ENCODE measurements around the gene GLDN.

GLDN gene

GRCh38 chr15:51334011-51334451 lies 7.4 kb upstream of the GLDN start:
- Histone ChIP-seq H3K9ac (ENCODE audit: low read depth, low read length) (no peak overlapping the region), H3K4me1 (ENCODE audit: insufficient read depth, low read length) (no peaks in the 10 kb centered on the region), H3K9me3 (ENCODE audit: control insufficient read depth, insufficient read depth, low read length) (no peaks in the 10 kb centered on the region), H3K36me3 (ENCODE audit: insufficient read depth, low read length) (no peaks in the 10 kb centered on the region)

GRCh38 chr15:51335087-51335486 lies 6.4 kb upstream of the GLDN start:
- no peak overlapping the region for H3K9ac ChIP-seq (ENCODE audit: low read depth, low read length)
- H3K36me3 ChIP-seq (ENCODE audit: insufficient read depth, low read length) = no peaks in the 10 kb centered on the region
- no peaks in the 10 kb centered on the region for H3K9me3 ChIP-seq (ENCODE audit: control insufficient read depth, insufficient read depth, low read length)
- no peaks in the 10 kb centered on the region for H3K4me1 ChIP-seq (ENCODE audit: insufficient read depth, low read length)

GRCh38 chr15:51335538-51336410 lies 5.7 kb upstream of the GLDN start:
- Histone ChIP-seq H3K9me3 (ENCODE audit: control insufficient read depth, insufficient read depth, low read length) (no peaks in the 10 kb centered on the region), H3K9ac (ENCODE audit: low read depth, low read length) (no peak overlapping the region), H3K36me3 (ENCODE audit: insufficient read depth, low read length) (no peaks in the 10 kb centered on the region), H3K4me1 (ENCODE audit: insufficient read depth, low read length) (no peaks in the 10 kb centered on the region)

DNA sequence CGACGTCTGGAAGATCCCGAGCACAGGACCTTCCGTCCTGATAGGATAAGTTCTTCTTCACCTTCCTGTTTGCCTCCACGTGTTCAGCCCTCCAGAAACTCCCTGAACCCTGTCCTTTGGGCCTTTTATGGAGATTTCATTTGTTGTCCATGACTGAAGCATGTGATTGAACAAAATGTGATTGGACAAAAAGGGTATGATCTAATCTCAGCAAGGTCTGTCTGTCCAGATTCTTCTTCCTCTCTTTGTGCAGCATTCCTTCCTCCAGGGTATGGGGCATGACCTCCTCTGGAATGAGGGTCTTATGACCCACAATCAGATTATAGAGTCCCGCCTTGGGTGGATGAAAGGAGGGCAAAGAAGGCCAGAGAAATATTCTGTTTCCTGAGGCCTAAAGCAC lies 3.0 kb upstream of the GLDN start, which contains the start of gene CYP19A1:
TSS of gene CYP19A1 (minus strand) at position 101 of the 400 bp plus-strand sequence. CDS start 95,684 bp downstream, outside the sequence.
- H3K9me3 ChIP-seq (ENCODE audit: control insufficient read depth, insufficient read depth, low read length) = no peaks in the 10 kb centered on the region
- H3K36me3 ChIP-seq (ENCODE audit: insufficient read depth, low read length) = no peaks in the 10 kb centered on the region
- no peak within 1 kb of the TSS for H3K9ac ChIP-seq (ENCODE audit: low read depth, low read length)
- H3K4me1 ChIP-seq (ENCODE audit: insufficient read depth, low read length) = no peaks in the 10 kb centered on the region

DNA sequence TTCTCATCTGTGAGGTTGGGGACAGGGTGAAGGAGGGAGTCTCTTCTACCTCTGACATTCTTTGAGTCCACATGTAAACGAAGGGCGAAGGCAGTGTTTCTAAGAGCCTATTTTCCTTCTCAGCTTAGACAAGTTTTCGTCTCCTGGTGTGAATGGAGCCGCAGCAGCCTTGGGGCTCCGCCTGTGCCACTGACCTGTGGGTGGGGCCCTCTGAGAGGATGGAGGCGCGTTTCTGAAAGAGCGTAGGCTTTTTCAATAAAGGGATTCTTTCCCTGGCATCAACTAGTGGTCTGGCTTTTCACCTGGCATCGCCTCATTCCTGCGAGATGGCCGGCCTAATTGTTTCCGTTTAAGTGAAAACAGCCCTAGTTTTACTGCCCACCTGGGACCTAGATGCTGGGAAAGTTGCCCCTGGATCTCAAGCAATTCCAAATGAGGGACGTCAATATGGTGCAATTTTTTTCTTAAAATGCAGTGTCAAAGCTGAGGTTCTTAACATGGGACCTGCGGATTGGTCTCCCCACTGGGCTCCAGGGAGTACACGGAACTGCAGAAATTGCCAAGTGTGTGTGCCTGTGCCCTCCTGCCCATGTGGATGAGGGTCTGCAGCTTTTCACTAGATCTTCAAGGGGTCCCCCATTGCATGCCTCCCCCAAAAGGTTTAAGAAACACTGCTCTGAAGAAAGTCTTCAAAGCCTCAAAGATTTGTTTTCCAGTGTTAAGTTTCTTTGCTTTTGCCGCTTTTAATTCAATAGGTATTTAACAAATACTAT lies 958 bp downstream of the GLDN start:
- H3K9ac ChIP-seq (ENCODE audit: low read depth, low read length) = peak overlapping the region; percentile 49; the same call in 1 of the 2 replicates

DNA sequence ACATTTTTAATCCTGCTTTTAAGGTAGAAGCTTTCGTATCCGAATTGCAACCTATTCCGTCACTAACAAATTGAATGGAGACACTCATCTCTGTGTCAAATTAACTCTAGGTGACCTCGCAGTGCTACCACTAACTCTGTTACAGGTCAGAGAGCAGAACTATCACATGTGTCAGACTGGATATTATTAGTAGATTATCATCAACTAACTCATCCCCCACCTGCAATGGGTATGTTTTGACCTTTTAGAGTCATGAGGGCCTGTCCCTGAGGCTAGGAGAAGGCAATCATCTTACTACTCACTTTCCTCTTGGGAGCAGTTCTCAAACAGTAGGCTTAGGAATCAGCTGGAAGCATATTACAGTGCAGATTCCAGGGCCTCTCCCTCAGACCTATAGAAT lies 2.0 kb downstream of the GLDN start:
- Histone ChIP-seq H3K9me3 (ENCODE audit: control insufficient read depth, insufficient read depth, low read length) (no peaks in the 10 kb centered on the region), H3K4me1 (ENCODE audit: insufficient read depth, low read length) (no peaks in the 10 kb centered on the region), H3K36me3 (ENCODE audit: insufficient read depth, low read length) (no peaks in the 10 kb centered on the region), H3K9ac (ENCODE audit: low read depth, low read length) (no peak overlapping the region)

More for the DNA sequence above, 958 bp downstream of the GLDN start:
- no peaks in the 10 kb centered on the region for H3K9me3 ChIP-seq (ENCODE audit: control insufficient read depth, insufficient read depth, low read length)
- no peaks in the 10 kb centered on the region for H3K4me1 ChIP-seq (ENCODE audit: insufficient read depth, low read length)
- no peaks in the 10 kb centered on the region for H3K36me3 ChIP-seq (ENCODE audit: insufficient read depth, low read length)

GRCh38 chr15:51346136-51346535 lies 4.7 kb downstream of the GLDN start:
- H3K4me1 ChIP-seq (ENCODE audit: insufficient read depth, low read length) = no peaks in the 10 kb centered on the region
- H3K36me3 ChIP-seq (ENCODE audit: insufficient read depth, low read length) = no peaks in the 10 kb centered on the region
- no peaks in the 10 kb centered on the region for H3K9me3 ChIP-seq (ENCODE audit: control insufficient read depth, insufficient read depth, low read length)
- H3K9ac ChIP-seq (ENCODE audit: low read depth, low read length) = no peak overlapping the region

- H3K36me3 ChIP-seq (ENCODE audit: insufficient read depth, low read length) = no peaks in the 10 kb centered on the region
- H3K9me3 ChIP-seq (ENCODE audit: control insufficient read depth, insufficient read depth, low read length) = no peaks in the 10 kb centered on the region
- no peaks in the 10 kb centered on the region for H3K4me1 ChIP-seq (ENCODE audit: insufficient read depth, low read length)
- no peak overlapping the region for H3K9ac ChIP-seq (ENCODE audit: low read depth, low read length)
These were observed 7.2 kb downstream of the GLDN start for GRCh38 chr15:51348688-51349087.

DNA sequence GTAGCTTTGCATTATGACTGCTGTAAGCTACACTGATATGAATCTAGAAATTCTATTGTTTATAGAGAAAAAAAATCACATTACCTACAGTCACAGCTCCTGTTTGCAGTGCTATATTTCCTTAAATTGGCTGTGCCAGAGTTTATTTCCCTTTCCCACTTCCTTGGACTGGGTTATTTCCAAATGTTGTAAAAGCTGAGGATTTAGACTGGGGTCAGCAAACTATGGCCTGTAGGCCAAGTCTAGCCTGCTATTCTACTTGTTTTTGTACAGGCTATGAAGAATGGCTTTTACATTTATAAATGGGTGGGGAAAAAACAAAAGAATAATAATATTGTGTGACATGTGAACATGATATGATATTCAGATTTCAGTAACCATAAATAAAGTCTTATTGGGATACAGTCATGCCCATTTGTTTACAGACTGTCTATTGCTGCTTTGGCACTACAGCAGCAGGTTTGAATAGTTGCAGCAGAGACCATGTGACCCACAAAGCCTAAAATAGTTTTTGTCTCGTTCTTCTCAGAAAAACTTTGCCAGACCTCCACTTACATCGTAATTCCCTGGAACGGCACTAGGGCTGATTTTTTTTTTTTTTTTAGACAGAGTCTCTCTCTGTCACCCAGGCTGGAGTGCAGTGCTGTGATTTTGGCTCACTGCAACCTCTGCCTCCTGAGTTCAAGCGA lies 7.8 kb downstream of the GLDN start:
- no peak overlapping the region for H3K9ac ChIP-seq (ENCODE audit: low read depth, low read length)
- H3K9me3 ChIP-seq (ENCODE audit: control insufficient read depth, insufficient read depth, low read length) = no peaks in the 10 kb centered on the region
- no peaks in the 10 kb centered on the region for H3K4me1 ChIP-seq (ENCODE audit: insufficient read depth, low read length)
- no peaks in the 10 kb centered on the region for H3K36me3 ChIP-seq (ENCODE audit: insufficient read depth, low read length)

GRCh38 chr15:51350723-51351122 lies 9.3 kb downstream of the GLDN start:
- no peak overlapping the region for H3K9ac ChIP-seq (ENCODE audit: low read depth, low read length)
- H3K36me3 ChIP-seq (ENCODE audit: insufficient read depth, low read length) = no peaks in the 10 kb centered on the region
- no peaks in the 10 kb centered on the region for H3K9me3 ChIP-seq (ENCODE audit: control insufficient read depth, insufficient read depth, low read length)
- no peaks in the 10 kb centered on the region for H3K4me1 ChIP-seq (ENCODE audit: insufficient read depth, low read length)

DNA sequence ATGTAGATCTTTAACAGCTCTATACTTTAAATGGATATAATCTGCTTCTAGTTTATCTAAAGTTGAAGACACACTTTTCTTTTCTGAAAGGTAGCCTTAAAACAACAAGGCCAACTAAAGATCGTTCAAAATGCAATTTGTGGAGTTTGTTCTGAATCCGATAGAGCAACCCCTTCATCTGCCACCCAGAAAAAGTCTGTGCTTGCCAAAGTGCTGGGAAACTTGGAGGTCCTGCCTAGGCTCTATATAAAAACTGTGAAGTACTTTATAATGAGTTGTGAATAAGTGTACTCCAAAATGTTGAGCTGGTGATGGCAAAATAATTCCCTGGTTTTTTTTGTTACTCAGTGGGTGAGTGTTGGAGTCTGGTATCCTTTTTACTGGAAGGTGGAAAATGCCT lies 12.5 kb downstream of the GLDN start:
- H3K36me3 ChIP-seq (ENCODE audit: insufficient read depth, low read length) = no peaks in the 10 kb centered on the region
- no peaks in the 10 kb centered on the region for H3K4me1 ChIP-seq (ENCODE audit: insufficient read depth, low read length)
- no peaks in the 10 kb centered on the region for H3K9me3 ChIP-seq (ENCODE audit: control insufficient read depth, insufficient read depth, low read length)
- no peak overlapping the region for H3K9ac ChIP-seq (ENCODE audit: low read depth, low read length)

DNA sequence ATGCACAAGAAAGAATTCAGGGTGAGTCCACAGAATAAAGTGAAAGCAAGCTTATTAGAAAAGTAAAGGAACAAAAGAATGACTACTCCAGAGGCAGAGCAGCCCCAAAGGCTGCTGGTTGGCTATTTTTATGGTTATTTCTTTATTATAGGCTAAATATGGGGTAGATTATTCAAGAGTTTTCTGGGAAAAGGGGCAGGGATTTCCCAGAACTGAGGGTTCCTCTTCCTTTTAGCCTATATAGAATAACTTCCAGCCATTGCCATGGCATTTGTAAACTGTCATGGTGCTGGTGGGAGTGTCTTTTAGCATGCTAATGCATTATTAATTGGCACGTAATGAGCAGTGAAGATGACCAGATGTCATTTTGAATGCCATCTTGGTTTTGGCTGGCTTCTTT lies 13.6 kb downstream of the GLDN start:
- no peaks in the 10 kb centered on the region for H3K9me3 ChIP-seq (ENCODE audit: control insufficient read depth, insufficient read depth, low read length)
- H3K36me3 ChIP-seq (ENCODE audit: insufficient read depth, low read length) = no peaks in the 10 kb centered on the region
- no peak overlapping the region for H3K9ac ChIP-seq (ENCODE audit: low read depth, low read length)
- no peaks in the 10 kb centered on the region for H3K4me1 ChIP-seq (ENCODE audit: insufficient read depth, low read length)

DNA sequence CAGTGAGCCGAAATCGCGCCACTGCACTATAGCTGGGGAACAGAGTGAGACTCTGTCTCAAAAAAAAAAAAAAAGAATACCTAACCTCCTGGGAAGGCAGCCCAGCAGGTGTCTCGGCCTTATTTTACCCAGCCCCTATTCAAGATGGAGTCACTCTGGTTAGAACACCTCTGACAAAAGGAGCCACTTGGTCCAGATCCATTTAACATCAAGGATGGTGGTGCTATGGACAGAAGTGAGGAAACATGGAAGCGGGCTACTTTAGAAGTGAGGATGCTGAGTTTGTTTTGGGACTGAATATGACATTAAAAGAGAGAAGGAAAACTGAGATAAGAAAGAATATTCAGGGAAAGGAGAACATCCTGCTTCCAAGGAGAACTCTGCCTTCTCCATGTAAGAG lies 14.7 kb downstream of the GLDN start:
- no peak overlapping the region for H3K9ac ChIP-seq (ENCODE audit: low read depth, low read length)
- H3K9me3 ChIP-seq (ENCODE audit: control insufficient read depth, insufficient read depth, low read length) = no peaks in the 10 kb centered on the region
- no peaks in the 10 kb centered on the region for H3K36me3 ChIP-seq (ENCODE audit: insufficient read depth, low read length)
- H3K4me1 ChIP-seq (ENCODE audit: insufficient read depth, low read length) = no peaks in the 10 kb centered on the region

DNA sequence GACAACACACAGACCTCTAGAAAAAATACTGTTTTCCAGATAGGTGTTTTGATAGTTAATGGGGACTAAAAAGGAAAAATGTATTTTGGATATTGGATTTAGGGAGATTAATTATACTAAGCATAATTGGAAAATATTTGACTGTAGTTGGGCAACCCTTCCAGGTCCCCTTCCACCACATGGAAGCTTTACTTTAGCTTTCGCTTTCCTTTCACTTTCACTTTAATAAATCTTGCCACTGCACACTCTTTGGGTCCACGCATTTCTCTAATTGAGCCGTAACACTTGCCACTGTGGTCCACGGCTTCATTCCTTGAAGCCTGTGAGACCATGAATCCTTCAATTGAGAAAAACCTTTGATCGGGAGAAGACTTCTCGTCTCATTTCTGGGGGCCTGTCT lies 15.5 kb downstream of the GLDN start:
- Histone ChIP-seq H3K9ac (ENCODE audit: low read depth, low read length) (no peak overlapping the region), H3K36me3 (ENCODE audit: insufficient read depth, low read length) (no peaks in the 10 kb centered on the region), H3K4me1 (ENCODE audit: insufficient read depth, low read length) (no peaks in the 10 kb centered on the region), H3K9me3 (ENCODE audit: control insufficient read depth, insufficient read depth, low read length) (no peaks in the 10 kb centered on the region)
